ENCODE data around the gene SESN2. TPM values are rescaled to one million over a fixed set of nuclear protein-coding genes. Genes with fewer than 3 reads are reported as not detected.

Gene SESN2
- total RNA-seq, 1 experiment from 2014 or later = 6.9 TPM

DNA sequence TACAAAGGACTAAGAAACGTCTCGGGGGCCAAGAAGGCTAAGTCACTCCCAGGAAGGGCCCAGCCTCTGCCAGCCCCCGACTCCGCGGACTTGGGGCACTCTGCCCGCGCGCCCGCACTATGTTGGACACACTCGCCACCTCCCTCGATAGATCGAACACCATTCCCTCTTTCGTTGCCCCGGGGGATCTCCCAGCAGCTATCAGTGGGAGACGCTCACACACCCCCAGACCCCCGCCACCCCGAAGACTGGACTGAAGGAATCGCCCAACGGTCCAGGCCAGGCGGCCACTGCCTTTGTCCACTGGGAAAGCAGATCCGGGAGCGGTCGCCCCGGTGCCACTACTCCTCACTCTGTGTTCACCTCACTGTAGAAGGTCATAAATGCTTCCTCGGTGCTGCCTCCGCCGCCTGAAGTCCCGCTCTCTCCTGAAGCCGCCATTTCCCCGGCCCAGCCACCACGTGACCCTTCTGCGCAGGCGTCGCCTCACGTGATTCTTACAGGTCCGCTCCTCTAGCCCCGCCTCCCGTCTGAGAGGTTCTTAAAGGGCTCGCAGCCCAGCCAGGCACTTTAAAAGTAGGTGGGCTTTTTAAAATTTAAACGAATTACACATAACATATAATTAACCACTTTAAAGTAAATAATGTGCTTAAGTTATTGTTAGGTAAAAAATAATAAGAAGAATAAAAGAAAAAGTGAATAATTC is 26.6 kb upstream of the SESN2 start, which contains the start of gene DNAJC8:
DNAJC8 (minus strand) TSS at position 472 of the 706 bp plus-strand sequence; CDS start at position 441, 31 bp downstream.
- POLR2A ChIA-PET (ENCODE audit: unreplicated experiment) = interaction anchor here (0.6 kb wide), 1 partner anchor 13 kb away, joined by 3 read pairs; no protein-coding TSS in a partner anchor
- Histone ChIP-seq H4K20me1 (ENCODE audit: low read length) (no peaks in the 10 kb centered on the region), H3K27ac (ENCODE audit: low read length) (peak within 1 kb of the TSS; percentile 33), H3K79me2 (ENCODE audit: low read length) (peaks cover 65% of the 10 kb centered on the region), H2AFZ (ENCODE audit: low read length) (peak within 1 kb of the TSS; percentile 84), H3K4me3 (ENCODE audit: low read length) (peak within 1 kb of the TSS; percentile 92), H3K36me3 (ENCODE audit: low read depth, low read length) (peaks cover 13% of the 10 kb centered on the region), H3K9me2 (replicated peaks; ENCODE audit: low read length) (no peaks in the 10 kb centered on the region), H3K27me3 (ENCODE audit: low read length) (no peaks in the 10 kb centered on the region), H3K4me1 (ENCODE audit: insufficient read depth, low read length) (peaks cover 8% of the 10 kb centered on the region; the same call in 1 of the 2 replicates), H3K4me2 (ENCODE audit: low read length) (peak within 1 kb of the TSS; percentile 79), H3K9me3 (ENCODE audit: low read length) (no peaks in the 10 kb centered on the region), H3K9ac (ENCODE audit: low read length) (peak within 1 kb of the TSS; percentile 95), H3F3A (ENCODE audit: low read length, unreplicated experiment) (no peaks in the 10 kb centered on the region)
- TSS peak; percentile 71 for BruUV-seq (replicated peaks)
- intact Hi-C loops (cut with micrococcal nuclease) = no loop called here
- DNase-seq (peak; percentile 87), ATAC-seq (peak; percentile 51)
- CTCF ChIA-PET = no interaction called here
- TF ChIP-seq, protein P1, sequence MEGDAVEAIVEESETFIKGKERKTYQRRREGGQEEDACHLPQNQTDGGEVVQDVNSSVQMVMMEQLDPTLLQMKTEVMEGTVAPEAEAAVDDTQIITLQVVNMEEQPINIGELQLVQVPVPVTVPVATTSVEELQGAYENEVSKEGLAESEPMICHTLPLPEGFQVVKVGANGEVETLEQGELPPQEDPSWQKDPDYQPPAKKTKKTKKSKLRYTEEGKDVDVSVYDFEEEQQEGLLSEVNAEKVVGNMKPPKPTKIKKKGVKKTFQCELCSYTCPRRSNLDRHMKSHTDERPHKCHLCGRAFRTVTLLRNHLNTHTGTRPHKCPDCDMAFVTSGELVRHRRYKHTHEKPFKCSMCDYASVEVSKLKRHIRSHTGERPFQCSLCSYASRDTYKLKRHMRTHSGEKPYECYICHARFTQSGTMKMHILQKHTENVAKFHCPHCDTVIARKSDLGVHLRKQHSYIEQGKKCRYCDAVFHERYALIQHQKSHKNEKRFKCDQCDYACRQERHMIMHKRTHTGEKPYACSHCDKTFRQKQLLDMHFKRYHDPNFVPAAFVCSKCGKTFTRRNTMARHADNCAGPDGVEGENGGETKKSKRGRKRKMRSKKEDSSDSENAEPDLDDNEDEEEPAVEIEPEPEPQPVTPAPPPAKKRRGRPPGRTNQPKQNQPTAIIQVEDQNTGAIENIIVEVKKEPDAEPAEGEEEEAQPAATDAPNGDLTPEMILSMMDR (conservative IDR thresholded peaks at IDR 0.05; ENCODE audit: low read depth, low read length) = no peak
- TF ChIP-seq EZH2 (IDR thresholded peaks at IDR 0.05; ENCODE audit: low read length, unreplicated experiment) (no peak), EZH2phosphoT487 (IDR thresholded peaks at IDR 0.05; ENCODE audit: borderline replicate concordance, low read length) (no peak)

DNA sequence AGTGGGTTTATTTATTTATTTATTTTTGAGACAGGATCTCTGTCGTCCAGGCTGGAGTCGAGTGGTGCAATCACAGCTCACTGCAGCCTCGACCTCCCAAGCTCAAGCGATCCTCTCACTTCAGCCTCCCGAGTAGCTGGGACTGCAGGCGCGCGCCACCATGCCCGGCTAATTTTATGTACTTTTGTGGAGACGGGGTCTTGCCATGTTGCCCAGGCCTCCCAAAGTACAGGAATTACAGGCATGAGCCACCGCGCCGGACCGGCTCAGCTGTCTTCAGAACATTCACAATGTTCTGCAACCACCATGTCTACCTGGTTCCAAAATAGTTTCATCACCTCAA is 26.1 kb upstream of the SESN2 start:
- H2AFZ ChIP-seq (ENCODE audit: low read length) = peak overlapping the region; percentile 84
- intact Hi-C loops (cut with micrococcal nuclease) = no loop called here
- H3K4me3 ChIP-seq (ENCODE audit: low read length) = peak overlapping the region; percentile 92; the same call in 1 of the 2 replicates

More for the DNA sequence above, 26.1 kb upstream of the SESN2 start:
- ChIA-PET CTCF (no interaction called here), POLR2A (ENCODE audit: unreplicated experiment) (no interaction called here)
- DNase-seq (no peak), ATAC-seq (no peak)
- Histone ChIP-seq H3K9ac (ENCODE audit: low read length) (peak overlapping the region; percentile 95; the same call in 1 of the 2 replicates), H3K79me2 (ENCODE audit: low read length) (peaks cover 70% of the 10 kb centered on the region), H3K4me2 (ENCODE audit: low read length) (peak overlapping the region; percentile 79), H3K36me3 (ENCODE audit: low read depth, low read length) (peaks cover 14% of the 10 kb centered on the region; the same call in 1 of the 2 replicates), H3K9me2 (replicated peaks; ENCODE audit: low read length) (no peaks in the 10 kb centered on the region), H3F3A (ENCODE audit: low read length, unreplicated experiment) (no peaks in the 10 kb centered on the region), H3K27ac (ENCODE audit: low read length) (no peak overlapping the region), H4K20me1 (ENCODE audit: low read length) (no peaks in the 10 kb centered on the region), H3K9me3 (ENCODE audit: low read length) (no peaks in the 10 kb centered on the region), H3K27me3 (ENCODE audit: low read length) (no peaks in the 10 kb centered on the region), H3K4me1 (ENCODE audit: insufficient read depth, low read length) (peaks cover 8% of the 10 kb centered on the region; the same call in 1 of the 2 replicates)
- TF ChIP-seq EZH2phosphoT487 (IDR thresholded peaks at IDR 0.05; ENCODE audit: borderline replicate concordance, low read length) (no peak), EZH2 (IDR thresholded peaks at IDR 0.05; ENCODE audit: low read length, unreplicated experiment) (no peak)
- TF ChIP-seq, protein P1 (conservative IDR thresholded peaks at IDR 0.05; ENCODE audit: low read depth, low read length) = no peak
- BruUV-seq (replicated peaks) = no TSS peak
